Activated CD4-positive, alpha-beta T cell treated with anti-CD3 and anti-CD28 coated beads, Interleukin-2, amount 50 U/mL, for 16 hours (primary cell): ENCODE measurements around the gene THRA.

Experiments used
- DNase-seq: peaks from one replicate; pipeline ENCODE4 v3.0.0-alpha.2; 2020

THRA gene

GRCh38 chr17:40067710-40068109 lies 4.9 kb downstream of the THRA start:
- no peak for DNase-seq

GRCh38 chr17:40068129-40068581 lies 5.4 kb downstream of the THRA start:
- no peak for DNase-seq

DNA sequence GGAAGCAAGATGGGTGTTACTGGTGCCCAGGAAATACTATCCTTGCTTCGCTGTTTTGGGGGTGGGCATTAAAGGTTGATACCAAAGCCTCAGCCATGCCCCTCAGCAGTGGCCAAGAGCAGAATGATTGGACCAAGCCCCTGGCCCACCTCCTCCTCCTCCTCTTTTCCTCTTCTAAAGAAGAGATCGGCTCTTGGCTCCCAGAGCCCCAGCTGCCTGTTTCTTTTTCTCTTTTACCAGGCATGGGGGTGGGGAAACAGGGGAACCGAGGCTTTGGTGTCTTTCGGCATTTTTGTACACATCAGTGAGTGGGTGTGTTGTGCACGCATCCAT lies 5.8 kb downstream of the THRA start:
- DNase-seq: no peak

GRCh38 chr17:40068917-40069750 lies 6.4 kb downstream of the THRA start:
- peak; percentile 74 for DNase-seq

GRCh38 chr17:40069751-40070708 lies 7.3 kb downstream of the THRA start:
- peak; percentile 46 for DNase-seq

DNA sequence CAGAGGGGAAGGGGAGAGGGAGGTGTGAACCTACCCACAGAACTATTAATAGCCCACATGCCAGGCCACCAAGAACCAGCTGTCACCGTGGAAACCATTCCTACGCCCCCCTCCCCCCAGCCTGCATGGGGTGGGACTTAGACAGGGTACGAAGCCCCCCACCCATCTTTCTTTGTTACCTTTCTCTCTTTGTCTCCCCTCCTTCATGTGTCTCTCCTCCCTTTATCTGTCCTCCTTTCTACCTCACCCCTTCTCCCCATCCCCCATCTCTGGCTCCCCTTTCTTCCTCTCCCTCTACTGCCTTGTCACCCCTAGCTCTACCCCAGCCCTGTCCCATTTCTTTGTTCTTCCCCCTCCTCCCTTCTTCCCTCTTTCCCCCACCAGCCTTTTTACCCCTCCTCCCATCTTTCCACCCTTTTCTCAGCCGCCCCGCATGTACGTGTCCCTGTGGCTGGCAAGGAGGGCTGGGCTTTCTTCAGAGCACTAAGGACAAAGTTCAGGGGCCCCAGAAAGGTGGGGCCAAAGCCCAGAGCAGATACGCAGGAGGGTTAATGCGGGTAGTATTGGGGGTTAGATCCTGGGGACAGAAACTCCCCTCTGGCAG lies 8.0 kb downstream of the THRA start:
- no peak for DNase-seq

GRCh38 chr17:40071313-40072039 lies 8.7 kb downstream of the THRA start:
- no peak for DNase-seq

- no peak for DNase-seq
Measured at GRCh38 chr17:40072040-40072734, 9.4 kb downstream of the THRA start.

GRCh38 chr17:40072735-40073346 lies 10.1 kb downstream of the THRA start:
- no peak for DNase-seq

GRCh38 chr17:40073454-40074174 lies 10.8 kb downstream of the THRA start:
- no peak for DNase-seq

- no peak for DNase-seq
Measured at GRCh38 chr17:40074175-40074512, 11.4 kb downstream of the THRA start.

GRCh38 chr17:40074871-40075200 lies 12.1 kb downstream of the THRA start:
- no peak for DNase-seq

DNA sequence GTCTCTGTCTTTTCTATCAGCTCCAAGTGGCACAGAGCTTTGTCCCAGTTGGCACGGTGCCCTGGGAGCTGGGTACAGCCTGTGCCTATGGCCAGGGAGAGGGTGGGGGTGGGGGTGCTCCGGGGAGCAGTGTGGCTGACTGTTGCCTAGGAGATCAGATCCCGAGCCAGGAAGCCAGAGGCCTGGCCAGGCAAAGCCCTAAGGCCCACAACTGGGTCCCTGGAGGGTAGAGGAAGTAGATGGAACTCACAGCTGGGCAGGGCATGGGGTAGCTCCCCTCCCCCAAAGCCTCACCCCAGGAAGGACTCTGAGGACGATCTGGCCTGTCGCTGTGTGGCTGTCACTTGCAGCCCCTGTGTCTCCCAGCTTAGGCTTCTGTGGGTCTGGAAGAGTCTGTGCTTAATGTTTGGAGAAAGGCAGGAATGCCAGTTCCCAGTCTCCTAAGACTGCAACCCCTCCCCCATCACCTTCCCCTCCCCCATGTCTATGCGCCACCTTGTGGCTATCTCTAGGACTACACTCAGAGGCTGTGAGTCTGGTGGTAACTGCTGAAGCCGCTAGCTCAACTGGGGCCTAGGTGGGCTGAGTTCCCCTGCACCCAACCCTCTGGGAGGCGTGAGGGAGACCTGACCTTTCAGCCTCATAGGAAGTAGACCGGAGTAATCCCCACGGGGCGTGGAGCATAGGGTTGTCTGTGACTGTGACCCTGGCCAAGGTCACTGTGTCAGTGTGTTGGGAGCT lies 12.6 kb downstream of the THRA start:
- DNase-seq: peak; percentile 75

DNA sequence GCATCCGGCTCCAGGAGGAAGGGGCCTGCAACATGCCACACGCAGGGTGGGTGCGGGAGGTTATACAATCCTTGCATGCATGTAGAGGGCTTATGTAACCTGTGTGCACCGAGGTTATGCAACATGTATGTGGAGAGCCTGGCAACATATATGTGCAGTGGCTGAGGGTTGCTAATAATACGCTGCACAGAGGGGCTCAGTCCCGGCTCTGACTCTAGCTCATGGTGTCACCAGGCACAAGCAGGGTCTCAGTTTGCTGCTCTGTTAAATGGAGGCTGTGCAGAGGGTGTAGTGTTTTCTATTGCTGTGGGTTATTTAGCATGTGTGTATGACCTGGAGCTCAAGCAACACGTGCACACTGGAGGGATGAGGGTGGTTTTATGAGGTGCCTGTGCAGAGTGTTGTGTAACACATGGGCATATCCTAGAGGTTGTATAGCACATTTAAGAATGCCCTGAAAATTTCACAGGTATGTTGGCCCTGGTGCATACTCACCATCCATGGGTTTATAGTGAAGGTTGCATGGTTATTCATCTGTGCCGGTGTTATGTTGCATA lies 13.3 kb downstream of the THRA start:
- no peak for DNase-seq

- DNase-seq: no peak
Measured at GRCh38 chr17:40076591-40076990, 13.8 kb downstream of the THRA start.

DNA sequence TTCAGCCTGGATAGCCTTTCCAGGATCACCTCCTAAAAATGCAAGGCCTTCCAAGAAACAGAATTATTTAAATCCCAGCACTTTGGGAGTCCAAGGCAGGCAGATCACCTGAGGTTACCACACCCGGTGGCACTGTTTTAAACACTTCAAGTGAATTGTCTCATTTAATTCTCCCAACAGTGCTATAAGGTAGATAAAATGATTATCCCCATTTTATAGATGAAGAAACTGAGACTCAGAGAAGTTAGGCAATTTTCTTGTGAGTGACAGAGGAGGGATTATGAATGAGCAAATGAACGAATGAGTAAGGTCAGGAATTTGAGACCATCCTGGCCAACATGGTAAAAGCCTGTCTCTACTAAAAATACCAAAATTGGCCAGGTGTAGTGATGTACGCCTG lies 16.8 kb downstream of the THRA start:
- DNase-seq: no peak

DNA sequence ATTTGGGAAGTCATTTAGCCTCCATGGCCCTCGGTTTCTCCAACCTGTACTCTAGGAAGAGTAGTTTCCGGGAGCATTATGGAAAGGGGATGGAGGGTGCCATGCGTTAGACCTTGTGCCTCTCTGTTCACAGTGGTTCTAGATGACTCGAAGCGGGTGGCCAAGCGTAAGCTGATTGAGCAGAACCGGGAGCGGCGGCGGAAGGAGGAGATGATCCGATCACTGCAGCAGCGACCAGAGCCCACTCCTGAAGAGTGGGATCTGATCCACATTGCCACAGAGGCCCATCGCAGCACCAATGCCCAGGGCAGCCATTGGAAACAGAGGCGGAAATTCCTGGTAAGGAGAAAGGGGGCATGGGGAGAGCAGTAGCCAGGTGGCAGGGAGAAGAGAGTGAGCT lies 21.7 kb downstream of the THRA start:
- DNase-seq: no peak

DNA sequence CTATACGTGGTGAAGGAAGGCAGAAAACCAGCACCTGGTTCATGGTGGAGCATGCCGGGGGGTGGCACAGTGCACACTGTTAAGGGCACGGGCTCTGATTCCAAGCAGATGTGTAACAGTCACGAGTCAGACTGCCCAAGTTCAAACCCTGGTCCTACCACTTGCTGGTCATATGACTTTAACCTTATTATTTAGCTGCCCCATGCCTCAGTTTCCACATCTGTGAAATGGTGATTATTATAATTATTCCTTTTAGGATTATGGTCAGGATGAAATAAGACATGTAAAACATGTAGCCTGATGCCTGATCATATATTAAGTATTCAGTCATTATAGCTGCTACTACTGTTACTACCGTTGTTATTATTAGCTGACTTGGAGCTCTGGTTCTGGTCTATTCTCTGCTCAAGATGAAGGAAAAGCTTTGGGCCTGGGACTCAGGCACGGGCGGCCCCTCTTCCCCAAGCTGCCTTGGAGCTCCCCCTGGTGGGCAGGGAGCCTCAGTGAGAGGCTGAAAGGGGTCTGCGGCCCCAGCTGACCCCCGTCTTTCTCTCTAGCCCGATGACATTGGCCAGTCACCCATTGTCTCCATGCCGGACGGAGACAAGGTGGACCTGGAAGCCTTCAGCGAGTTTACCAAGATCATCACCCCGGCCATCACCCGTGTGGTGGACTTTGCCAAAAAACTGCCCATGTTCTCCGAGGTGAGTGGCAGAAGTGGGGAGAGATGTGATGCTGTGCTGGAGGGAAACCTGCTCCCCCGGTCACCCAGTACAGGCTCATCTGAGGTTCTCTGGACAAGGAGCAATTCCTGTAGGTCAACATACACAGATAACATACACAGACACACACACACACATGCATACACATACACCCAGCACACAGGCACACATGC lies 23.6 kb downstream of the THRA start:
- DNase-seq: no peak
